HCT116 (cell line): Measurements from ENCODE around the gene CYP4F12. TPM values are rescaled to one million over a fixed set of nuclear protein-coding genes. Genes with fewer than 3 reads are reported as not detected.

Experiments used
- ATAC-seq: fragments of 200-7000 bp; cut with Tn5 transposase; 2 replicates; pipeline ENCODE4 v1.9.1; 2020; ENCODE audit warnings: mild to moderate bottlenecking, moderate library complexity
- BruUV-seq: library from RNA; stranded (reverse); fragments of 400-500 nt; replicated peaks from 2 replicates; lab custom pipeline; 2021; lab: Mats Ljungman, UMichigan
- CTCF ChIA-PET: fragments of 300-600 bp; sonication (Branson Sonifier 250); formaldehyde crosslinking; loops from one replicate; lab custom pipeline; 2021; ENCODE audit warnings: antibody characterized with exemption; lab: Charles Lee
- POLR2A ChIA-PET: fragments of 300-600, 350-600 bp; sonication (Branson Sonifier 250); formaldehyde crosslinking; loops from one replicate; lab custom pipeline; 2021; ENCODE audit warnings: antibody characterized with exemption; lab: Charles Lee
- RAD21 ChIA-PET, 2 experiments: fragments of 300-600 bp; sonication (Branson Sonifier 250); formaldehyde crosslinking; loops; one replicate each; lab custom pipeline; 2023; ENCODE audit warnings: low total read pairs in 2 of 2; ENCODE audit not compliant: uncharacterized antibody in 2 of 2, unreplicated experiment in 2 of 2, low non-redundant PET in 1 of 2; lab: Charles Lee
- DNase-seq: peaks from one replicate; pipeline ENCODE4 v3.0.0-alpha.2; 2010; ENCODE audit warnings: low read depth, low spot score
- H2AFZ ChIP-seq: fragments of 200-600 bp; shearing (Covaris generic), sonication (generic); 2 replicates; pipeline ENCODE4 v1.6.1; 2017; ENCODE audit warnings: low read depth, mixed run types, mixed read lengths, antibody characterized with exemption, low read length; ENCODE audit not compliant: poor library complexity, severe bottlenecking
- H3K27ac ChIP-seq: 2 replicates; pipeline ENCODE4 v1.5.1; 2012; ENCODE audit warnings: low read depth, low read length
- H3K27me3 ChIP-seq: fragments of 200-600 bp; sonication (generic); 2 replicates; pipeline ENCODE4 v1.6.1; 2016; ENCODE audit warnings: mixed run types, low read length, mixed read lengths; ENCODE audit not compliant: insufficient read depth
- H3K36me3 ChIP-seq, 2 experiments: fragments of 200-500 bp in 1 of 2; fragments of 200-600 bp in 1 of 2; sonication (Bioruptor generic) in 1 of 2; sonication (generic) in 1 of 2; 2 replicates each; pipeline versions ENCODE4 v1.5.1 to v1.6.1; 2014 to 2016; ENCODE audit warnings: low read length in 2 of 2, inconsistent platforms in 1 of 2, mixed read lengths in 1 of 2, mixed run types in 1 of 2; ENCODE audit not compliant: insufficient read depth in 2 of 2, control insufficient read depth in 1 of 2
- H3K4me1 ChIP-seq, 2 experiments: fragments of 200-600 bp in 1 of 2; sonication (generic) in 1 of 2; 2 replicates each; pipeline versions ENCODE4 v1.5.1 to v1.6.1; 2012 to 2017; ENCODE audit warnings: low read length in 2 of 2, inconsistent platforms in 1 of 2, mild to moderate bottlenecking in 1 of 2, mixed read lengths in 1 of 2, mixed run types in 1 of 2, moderate library complexity in 1 of 2; ENCODE audit not compliant: insufficient read depth in 2 of 2, control insufficient read depth in 1 of 2
- H3K4me2 ChIP-seq: fragments of 200-600 bp; sonication (generic); 2 replicates; pipeline ENCODE4 v1.6.1; 2017; ENCODE audit warnings: mixed run types, low read length, mixed read lengths
- H3K4me3 ChIP-seq, 2 experiments: fragments of 200-600 bp in 1 of 2; sonication (generic) in 1 of 2; replicated peaks in 1 of 2; 2 replicates each; pipeline ENCODE4 v1.5.1; 2011 to 2016; ENCODE audit warnings: low read length in 2 of 2, control low read depth in 1 of 2, low read depth in 1 of 2, mild to moderate bottlenecking in 1 of 2, mixed read lengths in 1 of 2, mixed run types in 1 of 2
- H3K79me2 ChIP-seq: fragments of 200-600 bp; sonication (generic); 2 replicates; pipeline ENCODE4 v1.6.1; 2017; ENCODE audit warnings: mild to moderate bottlenecking, mixed run types, low read length, moderate library complexity, mixed read lengths; ENCODE audit not compliant: insufficient read depth
- H3K9ac ChIP-seq: fragments of 200-600 bp; sonication (generic); 2 replicates; pipeline ENCODE4 v1.6.1; 2016; ENCODE audit warnings: low read length, mixed read lengths
- H3K9me2 ChIP-seq: fragments of 200-600 bp; sonication (generic), shearing (Covaris generic); 2 replicates; pipeline ENCODE4 v1.6.1; 2017; ENCODE audit warnings: mixed run types, mild to moderate bottlenecking, moderate library complexity; ENCODE audit not compliant: insufficient read depth
- H3K9me3 ChIP-seq, 2 experiments: fragments of 200-500 bp in 1 of 2; fragments of 200-600 bp in 1 of 2; sonication (Bioruptor generic) in 1 of 2; sonication (generic) in 1 of 2; 2 replicates each; pipeline ENCODE4 v1.6.1; 2014 to 2017; ENCODE audit warnings: low read length in 2 of 2, mixed read lengths in 2 of 2, inconsistent platforms in 1 of 2, low read depth in 1 of 2, mild to moderate bottlenecking in 1 of 2, mixed run types in 1 of 2, moderate library complexity in 1 of 2; ENCODE audit not compliant: control insufficient read depth in 1 of 2, insufficient read depth in 1 of 2
- H4K20me1 ChIP-seq: fragments of 200-600 bp; sonication (generic), shearing (Covaris generic); 2 replicates; pipeline ENCODE4 v1.6.1; 2017; ENCODE audit warnings: mixed run types, mild to moderate bottlenecking, moderate library complexity; ENCODE audit not compliant: insufficient read depth
- CBX3 ChIP-seq: IDR thresholded peaks from 2 replicates; pipeline ENCODE4 v1.6.1; 2012; ENCODE audit warnings: low read depth
- CEBPB ChIP-seq: IDR thresholded peaks from 2 replicates; pipeline ENCODE4 v1.6.1; 2012; ENCODE audit warnings: low read depth
- EGR1 ChIP-seq: IDR thresholded peaks from 2 replicates; pipeline ENCODE4 v1.6.1; 2012; ENCODE audit warnings: low read depth
- EZH2phosphoT487 ChIP-seq: fragments of 200-600 bp; IDR thresholded peaks from 2 replicates; pipeline ENCODE4 v1.6.1; 2018; ENCODE audit warnings: antibody characterized with exemption, borderline replicate concordance
- FOSL1 ChIP-seq: IDR thresholded peaks from 2 replicates; pipeline ENCODE4 v1.6.1; 2012; ENCODE audit warnings: low read depth
- JUND ChIP-seq: IDR thresholded peaks from 2 replicates; pipeline ENCODE4 v1.6.1; 2012
- POLR2A ChIP-seq: IDR thresholded peaks from 2 replicates; pipeline ENCODE4 v1.7.0; 2011; ENCODE audit warnings: borderline replicate concordance; ENCODE audit not compliant: insufficient read depth, insufficient read length; ENCODE audit errors: extremely low read depth
- POLR2AphosphoS5 ChIP-seq: IDR thresholded peaks from 2 replicates; pipeline ENCODE4 v1.6.1; 2011; ENCODE audit warnings: mild to moderate bottlenecking, low read depth, low read length, moderate library complexity
- SIN3A ChIP-seq: IDR thresholded peaks from 2 replicates; pipeline ENCODE4 v1.6.1; 2012; ENCODE audit warnings: low read depth
- SP1 ChIP-seq: IDR thresholded peaks from 2 replicates; pipeline ENCODE4 v1.6.1; 2012; ENCODE audit warnings: low read depth
- YY1 ChIP-seq: IDR thresholded peaks from 2 replicates; pipeline ENCODE4 v1.6.1; 2011; ENCODE audit warnings: low read length, low read depth, moderate library complexity, mild to moderate bottlenecking; ENCODE audit not compliant: insufficient replicate concordance; ENCODE audit errors: extremely low read depth
- ZFX ChIP-seq: fragments of 450-650 bp; IDR thresholded peaks from 2 replicates; pipeline ENCODE4 v1.6.1; 2017
- ZNF274 ChIP-seq: fragments of 200-500 bp; sonication (Bioruptor generic); IDR thresholded peaks from 2 replicates; pipeline ENCODE4 v1.6.1; 2014; ENCODE audit warnings: mild to moderate bottlenecking, low read depth, low read length, inconsistent platforms
- intact Hi-C: fragments of 100-400 bp; cut with micrococcal nuclease; formaldehyde crosslinking; loops from 2 replicates; pipeline ENCODE4 v1.10.0; 2022
- total RNA-seq: library from RNA; stranded (reverse); gene quantifications from one replicate; pipeline ENCODE4 v1.2.1, GENCODE V29; 2021; ENCODE audit not compliant: unreplicated experiment
- TF ChIP-seq, protein P1 (sequence below): IDR thresholded peaks from 2 replicates; pipeline ENCODE4 v1.6.1; 2011; ENCODE audit warnings: mild to moderate bottlenecking, low read length, moderate library complexity; ENCODE audit not compliant: insufficient replicate concordance; ENCODE audit errors: extremely low read depth
- TF ChIP-seq, protein P2 (sequence below), 3 experiments: fragments of 200-600 bp in 1 of 3; sonication (generic) in 1 of 3; IDR thresholded peaks in 2 of 3; conservative IDR thresholded peaks in 1 of 3; 2 replicates each; pipeline ENCODE4 v1.5.1; 2012 to 2017; ENCODE audit warnings: low read depth in 2 of 3, low read length in 2 of 3, antibody characterized with exemption in 1 of 3, borderline replicate concordance in 1 of 3, control low read depth in 1 of 3, mild to moderate bottlenecking in 1 of 3, mixed read lengths in 1 of 3, mixed run types in 1 of 3, moderate library complexity in 1 of 3; ENCODE audit not compliant: insufficient read depth in 1 of 3
- TF ChIP-seq, protein P3 (sequence below): IDR thresholded peaks from 2 replicates; pipeline ENCODE4 v1.6.1; 2012
- TF ChIP-seq, protein P4 (sequence below): IDR thresholded peaks from 2 replicates; pipeline ENCODE4 v1.6.1; 2012

Gene CYP4F12
- total RNA-seq, 1 experiment from 2014 or later = 4.4 TPM

DNA sequence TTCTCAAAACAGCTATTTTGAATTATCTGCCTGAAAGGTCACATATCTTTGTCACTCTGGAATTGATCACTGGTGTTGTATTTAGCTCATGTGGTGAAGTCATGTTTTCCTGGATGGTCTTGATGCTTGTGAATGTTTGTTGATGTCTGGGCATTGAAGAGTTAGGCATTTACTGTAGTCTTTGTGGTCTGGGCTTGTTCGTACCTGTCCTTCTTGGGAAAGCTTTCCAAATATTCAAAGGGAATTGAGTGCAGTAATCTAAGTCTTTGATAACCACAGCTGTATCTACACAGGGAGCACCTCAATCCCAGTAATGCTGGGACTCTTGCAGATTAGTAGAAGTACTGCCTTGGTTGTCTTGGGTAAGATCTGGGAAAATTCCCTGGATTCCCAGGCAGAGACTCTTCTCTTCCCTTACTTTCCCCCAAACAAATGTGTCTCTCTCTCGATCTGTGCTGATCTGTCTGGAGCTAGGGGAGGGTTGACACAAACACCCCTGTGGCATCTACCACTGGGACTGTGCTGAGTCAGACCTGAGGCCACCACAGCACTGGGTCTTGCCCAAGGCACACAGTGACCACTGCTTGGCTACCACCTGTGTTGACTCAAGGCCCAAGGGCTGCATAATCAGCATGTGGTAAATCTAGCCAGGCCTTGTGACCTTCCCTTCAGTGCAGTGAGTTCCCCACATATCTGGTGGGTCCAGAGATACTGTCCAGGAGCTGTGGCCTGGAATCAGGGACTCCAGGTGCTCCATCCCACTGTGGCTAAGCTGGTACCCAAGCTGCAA is 37.7 kb upstream of the CYP4F12 start:
- DNase-seq = no peak
- intact Hi-C loops = no loop called here
- POLR2A ChIA-PET = no interaction called here

More for the DNA sequence above, 37.7 kb upstream of the CYP4F12 start:
- Histone ChIP-seq H3K27me3 (no peaks in the 10 kb centered on the region), H3K9ac (no peak overlapping the region), H3K9me3 (no peaks in the 10 kb centered on the region), H2AFZ (no peak overlapping the region), H3K9me2 (no peaks in the 10 kb centered on the region), H3K79me2 (no peaks in the 10 kb centered on the region), H3K27ac (no peak overlapping the region), H3K36me3 (no peaks in the 10 kb centered on the region), H3K4me1 (peaks cover 5 to 13% of the 10 kb centered on the region in 2 experiments; a peak in 3 of 4 replicates)
- TF ChIP-seq EZH2phosphoT487 = no peak
- no peak for TF ChIP-seq SP1
- no peak for TF ChIP-seq EGR1
- TF ChIP-seq, protein P1, sequence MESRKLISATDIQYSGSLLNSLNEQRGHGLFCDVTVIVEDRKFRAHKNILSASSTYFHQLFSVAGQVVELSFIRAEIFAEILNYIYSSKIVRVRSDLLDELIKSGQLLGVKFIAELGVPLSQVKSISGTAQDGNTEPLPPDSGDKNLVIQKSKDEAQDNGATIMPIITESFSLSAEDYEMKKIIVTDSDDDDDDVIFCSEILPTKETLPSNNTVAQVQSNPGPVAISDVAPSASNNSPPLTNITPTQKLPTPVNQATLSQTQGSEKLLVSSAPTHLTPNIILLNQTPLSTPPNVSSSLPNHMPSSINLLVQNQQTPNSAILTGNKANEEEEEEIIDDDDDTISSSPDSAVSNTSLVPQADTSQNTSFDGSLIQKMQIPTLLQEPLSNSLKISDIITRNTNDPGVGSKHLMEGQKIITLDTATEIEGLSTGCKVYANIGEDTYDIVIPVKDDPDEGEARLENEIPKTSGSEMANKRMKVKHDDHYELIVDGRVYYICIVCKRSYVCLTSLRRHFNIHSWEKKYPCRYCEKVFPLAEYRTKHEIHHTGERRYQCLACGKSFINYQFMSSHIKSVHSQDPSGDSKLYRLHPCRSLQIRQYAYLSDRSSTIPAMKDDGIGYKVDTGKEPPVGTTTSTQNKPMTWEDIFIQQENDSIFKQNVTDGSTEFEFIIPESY = no peak
- no peak for TF ChIP-seq POLR2AphosphoS5
- no peak for TF ChIP-seq JUND
- TF ChIP-seq CEBPB = no peak
- TF ChIP-seq ZNF274 = no peak
- TF ChIP-seq POLR2A = no peak
- TF ChIP-seq, protein P2, sequence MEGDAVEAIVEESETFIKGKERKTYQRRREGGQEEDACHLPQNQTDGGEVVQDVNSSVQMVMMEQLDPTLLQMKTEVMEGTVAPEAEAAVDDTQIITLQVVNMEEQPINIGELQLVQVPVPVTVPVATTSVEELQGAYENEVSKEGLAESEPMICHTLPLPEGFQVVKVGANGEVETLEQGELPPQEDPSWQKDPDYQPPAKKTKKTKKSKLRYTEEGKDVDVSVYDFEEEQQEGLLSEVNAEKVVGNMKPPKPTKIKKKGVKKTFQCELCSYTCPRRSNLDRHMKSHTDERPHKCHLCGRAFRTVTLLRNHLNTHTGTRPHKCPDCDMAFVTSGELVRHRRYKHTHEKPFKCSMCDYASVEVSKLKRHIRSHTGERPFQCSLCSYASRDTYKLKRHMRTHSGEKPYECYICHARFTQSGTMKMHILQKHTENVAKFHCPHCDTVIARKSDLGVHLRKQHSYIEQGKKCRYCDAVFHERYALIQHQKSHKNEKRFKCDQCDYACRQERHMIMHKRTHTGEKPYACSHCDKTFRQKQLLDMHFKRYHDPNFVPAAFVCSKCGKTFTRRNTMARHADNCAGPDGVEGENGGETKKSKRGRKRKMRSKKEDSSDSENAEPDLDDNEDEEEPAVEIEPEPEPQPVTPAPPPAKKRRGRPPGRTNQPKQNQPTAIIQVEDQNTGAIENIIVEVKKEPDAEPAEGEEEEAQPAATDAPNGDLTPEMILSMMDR (IDR thresholded peaks at IDR 0.05 in 2 of 3, conservative IDR thresholded peaks at IDR 0.05 in 1 of 3; ENCODE audit: borderline replicate concordance in 1 of 3, insufficient read depth in 1 of 3, low read depth in 2 of 3, low read length in 2 of 3) = no peak
- TF ChIP-seq CBX3 = no peak
- TF ChIP-seq, protein P3, sequence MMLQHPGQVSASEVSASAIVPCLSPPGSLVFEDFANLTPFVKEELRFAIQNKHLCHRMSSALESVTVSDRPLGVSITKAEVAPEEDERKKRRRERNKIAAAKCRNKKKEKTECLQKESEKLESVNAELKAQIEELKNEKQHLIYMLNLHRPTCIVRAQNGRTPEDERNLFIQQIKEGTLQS = no peak
- TF ChIP-seq, protein P4, sequence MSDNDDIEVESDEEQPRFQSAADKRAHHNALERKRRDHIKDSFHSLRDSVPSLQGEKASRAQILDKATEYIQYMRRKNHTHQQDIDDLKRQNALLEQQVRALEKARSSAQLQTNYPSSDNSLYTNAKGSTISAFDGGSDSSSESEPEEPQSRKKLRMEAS = no peak
- no peak for TF ChIP-seq ZFX
- TF ChIP-seq YY1 = no peak
- TF ChIP-seq FOSL1 = no peak
- TF ChIP-seq SIN3A = no peak
- TF ChIP-seq, all 23 proteins: peak for 0
- H4K20me1 ChIP-seq = no peaks in the 10 kb centered on the region
- ATAC-seq = no peak
- BruUV-seq = no TSS peak
- no peak overlapping the region for H3K4me3 ChIP-seq
- RAD21 ChIA-PET = no interaction called here
- no peak overlapping the region for H3K4me2 ChIP-seq
- CTCF ChIA-PET = no interaction called here
